Skeletal muscle tissue (tissue), 4 donors: ENCODE results near the gene CWF19L1. TPM values are rescaled to one million over a fixed set of nuclear protein-coding genes. Genes with fewer than 3 reads are reported as not detected.
A peak's percentile ranks its signal among the peaks of the same experiment; 100 is the strongest.
"Not testable (repeated sequence)": the region's sequence is repeated elsewhere in the genome, so short reads cannot be mapped to it uniquely, and the experiment has no call there.

Source experiments
- H3K27ac ChIP-seq: one replicate; pipeline ENCODE4 v1.7.0; 2013; ENCODE audit warnings: mild to moderate bottlenecking, low read depth, low read length, inconsistent platforms
- H3K27me3 ChIP-seq, 3 donors: one replicate each; pipeline ENCODE4 v1.7.0; 2013; ENCODE audit warnings: low read length in 3 of 3; ENCODE audit not compliant: control insufficient read depth in 3 of 3, insufficient read depth in 3 of 3
- H3K36me3 ChIP-seq, 3 donors: one replicate each; pipeline ENCODE4 v1.7.0; 2013; ENCODE audit warnings: low read length in 3 of 3; ENCODE audit not compliant: control insufficient read depth in 3 of 3, insufficient read depth in 3 of 3
- H3K4me1 ChIP-seq, 3 donors: one replicate each; pipeline ENCODE4 v1.7.0; 2013; ENCODE audit warnings: low read length in 3 of 3, mild to moderate bottlenecking in 3 of 3; ENCODE audit not compliant: control insufficient read depth in 3 of 3, insufficient read depth in 3 of 3
- H3K4me3 ChIP-seq, 3 donors: one replicate each; pipeline ENCODE4 v1.7.0; 2013; ENCODE audit warnings: low read length in 3 of 3
- H3K9ac ChIP-seq, 3 donors: one replicate each; pipeline ENCODE4 v1.7.0; 2013; ENCODE audit warnings: low read length in 3 of 3, mild to moderate bottlenecking in 3 of 3, moderate library complexity in 2 of 3, low read depth in 1 of 3
- H3K9me3 ChIP-seq, 3 donors: one replicate each; pipeline ENCODE4 v1.7.0; 2013; ENCODE audit warnings: low read length in 3 of 3; ENCODE audit not compliant: control insufficient read depth in 3 of 3
- total RNA-seq: library from RNA; depleted of rRNA; stranded (reverse); fragments of >200 nt; gene quantifications from one replicate; pipeline ENCODE4 v1.2.3, GENCODE V29; 2014
- donor health status: Osteomylitis.

CWF19L1 gene
- 29.2 TPM for total RNA-seq

- H3K9me3 ChIP-seq: no peaks in the 10 kb centered on the region
- peak within 1 kb of the TSS; percentile 95 to 98 (median 96) for H3K9ac ChIP-seq
- no peaks in the 10 kb centered on the region for H3K27me3 ChIP-seq
- H3K27ac ChIP-seq: peak within 1 kb of the TSS; percentile 79
- peak within 1 kb of the TSS; percentile 87 to 99 (median 89) for H3K4me3 ChIP-seq
- H3K36me3 ChIP-seq: peaks cover 0 to 2% (median 2%) of the 10 kb centered on the region in 3 donors
- peaks cover 8 to 14% (median 12%) of the 10 kb centered on the region in 3 donors for H3K4me1 ChIP-seq
Observed at GRCh38 chr10:100267239-100268104, at the start of gene CWF19L1. Gene CWF19L1 (minus strand): TSS chr10:100267638. CDS start chr10:100267593, 45 bp downstream.

GRCh38 chr10:100315615-100316014 is 48.2 kb upstream of the CWF19L1 start:
- no peak overlapping the region for H3K27ac ChIP-seq
- H3K9ac ChIP-seq: no peak overlapping the region
- H3K4me3 ChIP-seq: no peak overlapping the region
- no peaks in the 10 kb centered on the region for H3K9me3 ChIP-seq
- no peaks in the 10 kb centered on the region for H3K4me1 ChIP-seq
- H3K27me3 ChIP-seq: peaks cover 4 to 22% (median 12%) of the 10 kb centered on the region in 3 donors
- H3K36me3 ChIP-seq: no peaks in the 10 kb centered on the region

GRCh38 chr10:100311298-100311697 is 43.9 kb upstream of the CWF19L1 start:
- H3K4me1 ChIP-seq: no peaks in the 10 kb centered on the region
- no peak overlapping the region for H3K4me3 ChIP-seq
- H3K9me3 ChIP-seq: no peaks in the 10 kb centered on the region
- no peak overlapping the region for H3K9ac ChIP-seq
- peaks cover 4 to 15% (median 4%) of the 10 kb centered on the region in 3 donors for H3K27me3 ChIP-seq
- H3K36me3 ChIP-seq: no peaks in the 10 kb centered on the region
- H3K27ac ChIP-seq: no peak overlapping the region

GRCh38 chr10:100307684-100308083 is 40.2 kb upstream of the CWF19L1 start:
- Histone ChIP-seq H3K4me1 (no peaks in the 10 kb centered on the region), H3K27ac (no peak overlapping the region), H3K9ac (no peak overlapping the region), H3K27me3 (peaks cover 2 to 8% (median 5%) of the 10 kb centered on the region in 3 donors), H3K9me3 (no peaks in the 10 kb centered on the region), H3K36me3 (no peaks in the 10 kb centered on the region), H3K4me3 (no peak overlapping the region)

GRCh38 chr10:100306861-100307260 is 39.4 kb upstream of the CWF19L1 start:
- H3K27me3 ChIP-seq: peaks cover 2 to 8% (median 5%) of the 10 kb centered on the region in 3 donors
- H3K36me3 ChIP-seq: no peaks in the 10 kb centered on the region

GRCh38 chr10:100304414-100304813 is 37.0 kb upstream of the CWF19L1 start:
- no peaks in the 10 kb centered on the region for H3K9me3 ChIP-seq
- no peaks in the 10 kb centered on the region for H3K4me1 ChIP-seq
- no peaks in the 10 kb centered on the region for H3K36me3 ChIP-seq
- H3K27ac ChIP-seq: no peak overlapping the region
- no peak overlapping the region for H3K4me3 ChIP-seq
- H3K27me3 ChIP-seq: peaks cover 2 to 5% (median 5%) of the 10 kb centered on the region in 3 donors
- H3K9ac ChIP-seq: no peak overlapping the region

More at GRCh38 chr10:100306861-100307260, 39.4 kb upstream of the CWF19L1 start:
- H3K4me1 ChIP-seq: no peaks in the 10 kb centered on the region
- no peak overlapping the region for H3K27ac ChIP-seq
- H3K9ac ChIP-seq: no peak overlapping the region
- H3K9me3 ChIP-seq: no peaks in the 10 kb centered on the region
- H3K4me3 ChIP-seq: no peak overlapping the region

- H3K4me3 ChIP-seq: no peak overlapping the region
- no peaks in the 10 kb centered on the region for H3K4me1 ChIP-seq
- H3K27ac ChIP-seq: no peak overlapping the region
- H3K9ac ChIP-seq: no peak overlapping the region
- peaks cover 2 to 5% (median 5%) of the 10 kb centered on the region in 3 donors for H3K27me3 ChIP-seq
- no peaks in the 10 kb centered on the region for H3K36me3 ChIP-seq
- H3K9me3 ChIP-seq: no peaks in the 10 kb centered on the region
Observed at GRCh38 chr10:100303724-100304319, 36.4 kb upstream of the CWF19L1 start.

- not testable (repeated sequence) for H3K9ac ChIP-seq
- peaks cover 11 to 19% (median 13%) of the 10 kb centered on the region in 3 donors for H3K27me3 ChIP-seq
Observed at GRCh38 chr10:100301123-100301522, 33.7 kb upstream of the CWF19L1 start.

GRCh38 chr10:100297242-100297641 is 29.8 kb upstream of the CWF19L1 start:
- Histone ChIP-seq H3K27me3 (peaks cover 9 to 13% (median 11%) of the 10 kb centered on the region in 3 donors), H3K27ac (no peak overlapping the region), H3K9ac (no peak overlapping the region), H3K4me1 (no peaks in the 10 kb centered on the region), H3K4me3 (no peak overlapping the region), H3K9me3 (no peaks in the 10 kb centered on the region), H3K36me3 (no peaks in the 10 kb centered on the region)

More at GRCh38 chr10:100301123-100301522, 33.7 kb upstream of the CWF19L1 start:
- not testable (repeated sequence) for H3K27ac ChIP-seq, H3K4me3 ChIP-seq, H3K36me3 ChIP-seq, H3K9me3 ChIP-seq, H3K4me1 ChIP-seq

- H3K4me3 ChIP-seq: no peak overlapping the region
- H3K9me3 ChIP-seq: no peaks in the 10 kb centered on the region
- no peak overlapping the region for H3K27ac ChIP-seq
- no peak overlapping the region for H3K9ac ChIP-seq
- no peaks in the 10 kb centered on the region for H3K36me3 ChIP-seq
- no peaks in the 10 kb centered on the region for H3K4me1 ChIP-seq
- peaks cover 6 to 15% (median 7%) of the 10 kb centered on the region in 3 donors for H3K27me3 ChIP-seq
Observed at GRCh38 chr10:100293066-100293465, 25.6 kb upstream of the CWF19L1 start.
